NT2/D1 (cell line): ENCODE measurements around the gene KIAA0586.

Experiments used
- SUZ12 ChIP-seq: IDR thresholded peaks from 2 replicates; pipeline ENCODE4 v1.6.1; 2011; ENCODE audit not compliant: insufficient read length, insufficient read depth; ENCODE audit errors: extremely low read depth
- YY1 ChIP-seq: IDR thresholded peaks from 2 replicates; pipeline ENCODE4 v1.6.1; 2011; ENCODE audit not compliant: insufficient read length, insufficient read depth
- ZNF274 ChIP-seq: IDR thresholded peaks from 2 replicates; pipeline ENCODE4 v1.6.1; 2011; ENCODE audit warnings: mild to moderate bottlenecking, low read depth, low read length

DNA sequence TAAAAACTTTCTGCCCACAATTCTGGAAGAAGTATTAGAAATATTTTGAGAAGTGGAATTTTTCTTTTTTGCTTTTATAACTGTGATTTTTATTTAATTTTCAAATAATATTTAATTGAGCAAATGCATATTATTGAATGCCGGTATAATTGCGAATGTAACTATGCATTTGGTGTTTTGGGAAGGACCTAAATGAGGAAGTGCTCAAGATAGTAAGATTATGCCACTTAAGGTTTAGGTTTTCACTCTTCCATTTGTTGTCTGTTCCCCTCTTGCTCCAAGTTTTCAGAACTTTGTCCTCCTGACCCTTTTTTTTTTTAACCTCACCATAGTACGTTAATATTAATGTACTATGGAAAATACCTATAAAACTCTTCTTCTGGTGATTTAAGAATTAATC is 85.8 kb downstream of the KIAA0586 start:
- TF ChIP-seq YY1 = no peak
- no peak for TF ChIP-seq ZNF274
- TF ChIP-seq SUZ12 = no peak
